ENCODE results near the gene FDXR.
A peak's percentile ranks its signal among the peaks of the same experiment; 100 is the strongest.

GRCh38 chr17:74860229-74860871, 12.4 kb downstream of the FDXR start:
- TF ChIP-seq CTCF (IDR thresholded peaks at IDR 0.05; ENCODE audit: control extremely low read depth in 1 of 3, insufficient read depth in 1 of 3, low read depth in 1 of 3, low read length in 3 of 3) = peak in 1 of 3 experiments; percentile 8; a peak in 1 of 4 replicates
- TF ChIP-seq SIN3A (conservative IDR thresholded peaks at IDR 0.05 in 1 of 2, IDR thresholded peaks at IDR 0.05 in 1 of 2; ENCODE audit: low read depth in 1 of 2, low read length in 2 of 2) = no peak
- TF ChIP-seq KDM1A (IDR thresholded peaks at IDR 0.05; ENCODE audit: borderline replicate concordance, low read length) = no peak
- peak; percentile 91 for TF ChIP-seq EZH2 (IDR thresholded peaks at IDR 0.05; ENCODE audit: low read depth, low read length, severe bottlenecking)
- no peak for TF ChIP-seq KDM5A (IDR thresholded peaks at IDR 0.05; ENCODE audit: low read length)

Data from H1 (cell line).